Body of pancreas (tissue), 4 donors: ENCODE results near the gene LPP.

Source experiments
- CTCF ChIP-seq, 7 experiments: fragments of 450-650 bp in 4 of 7; fragments of 200-600 bp in 3 of 7; sonication (generic) in 3 of 7; IDR thresholded peaks; one replicate each; pipeline ENCODE4 v1.5.1; 2016 to 2019; ENCODE audit warnings: antibody characterized with exemption in 7 of 7
- POLR2A ChIP-seq, 3 donors: fragments of 450-650 bp; IDR thresholded peaks; one replicate each; pipeline ENCODE4 v1.6.1; 2016; ENCODE audit warnings: antibody characterized with exemption in 3 of 3, mild to moderate bottlenecking in 2 of 3

- no peak for TF ChIP-seq CTCF (IDR thresholded peaks at IDR 0.05)
- no peak for TF ChIP-seq POLR2A (IDR thresholded peaks at IDR 0.05)
Measured at GRCh38 chr3:188575501-188575900, 421.5 kb downstream of the LPP start.
